GM21526 (cell line): Measurements from ENCODE around the gene POLR3A.
"Not testable (repeated sequence)": the region's sequence is repeated elsewhere in the genome, so short reads cannot be mapped to it uniquely, and the experiment has no call there.

Experiments
- ATAC-seq: cut with Tn5 transposase; IDR thresholded peaks from one replicate; pipeline ENCODE4 v1.9.1; 2021; ENCODE audit warnings: moderate library complexity; ENCODE audit not compliant: unreplicated experiment, low FRiP score

POLR3A gene

GRCh38 chr10:78025685-78026364 is 3.5 kb downstream of the POLR3A start:
- ATAC-seq: no peak

- no peak for ATAC-seq
Observed at GRCh38 chr10:78023741-78024140, 5.6 kb downstream of the POLR3A start.

DNA sequence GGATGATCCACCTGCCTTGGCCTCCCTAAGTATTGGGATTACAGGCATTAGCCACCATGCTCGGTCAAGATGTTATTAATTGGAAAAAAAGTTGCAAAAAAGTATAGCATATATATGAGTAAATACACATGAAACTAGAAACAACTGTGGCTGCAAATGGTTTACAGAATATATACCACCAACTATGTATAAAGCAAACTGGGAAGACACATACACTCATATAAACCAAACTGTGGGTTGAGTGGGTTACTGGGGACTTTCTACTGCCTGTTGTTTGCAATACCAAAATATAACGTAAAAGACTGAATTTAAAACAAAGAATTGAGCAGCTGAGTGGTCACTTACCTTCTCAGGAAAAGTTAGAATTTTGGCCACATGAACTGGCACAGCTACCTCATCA is 8.1 kb downstream of the POLR3A start:
- no peak for ATAC-seq

- no peak for ATAC-seq
Observed at GRCh38 chr10:78019264-78019663, 10.1 kb downstream of the POLR3A start.

- ATAC-seq: no peak
Observed at GRCh38 chr10:78017856-78018255, 11.5 kb downstream of the POLR3A start.

DNA sequence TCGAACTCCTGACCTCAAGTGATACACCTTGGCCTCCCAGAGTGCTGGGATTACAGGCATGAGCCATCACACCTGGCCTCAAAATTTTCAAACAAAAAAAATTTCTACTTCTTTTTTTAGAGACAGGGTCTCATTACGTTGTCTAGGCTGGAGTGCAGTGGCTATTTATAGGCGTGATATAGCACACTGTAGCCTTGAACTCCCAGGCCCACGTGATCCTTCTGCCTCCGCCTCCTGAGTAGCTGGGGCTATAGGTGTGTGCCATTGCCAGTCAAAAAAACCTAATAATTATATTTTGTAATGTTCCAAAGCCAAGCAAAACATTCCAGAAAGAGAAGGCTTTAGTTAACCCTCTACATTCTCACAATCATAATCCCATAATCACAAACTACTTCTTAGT is 13.8 kb downstream of the POLR3A start:
- no peak for ATAC-seq

GRCh38 chr10:78013564-78013963 is 15.8 kb downstream of the POLR3A start:
- no peak for ATAC-seq

DNA sequence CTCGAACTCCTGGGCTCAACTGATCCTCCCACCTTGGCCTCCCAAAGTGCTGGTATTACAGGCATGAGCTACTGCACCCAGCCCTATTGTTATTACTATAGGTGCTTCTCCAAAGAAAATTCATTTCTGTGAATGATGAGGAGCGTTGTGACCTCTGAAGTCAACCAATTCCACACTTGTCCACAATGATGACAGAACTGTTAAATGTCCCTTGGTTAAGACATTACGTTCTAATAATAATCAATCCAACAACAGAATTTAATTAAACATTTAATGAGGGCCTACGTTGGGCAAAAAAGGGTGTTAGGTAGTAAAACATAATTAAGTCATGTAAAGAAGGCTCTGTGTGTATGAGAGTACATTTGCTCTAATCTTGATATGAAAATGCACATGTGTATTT is 18.2 kb downstream of the POLR3A start:
- ATAC-seq: no peak

DNA sequence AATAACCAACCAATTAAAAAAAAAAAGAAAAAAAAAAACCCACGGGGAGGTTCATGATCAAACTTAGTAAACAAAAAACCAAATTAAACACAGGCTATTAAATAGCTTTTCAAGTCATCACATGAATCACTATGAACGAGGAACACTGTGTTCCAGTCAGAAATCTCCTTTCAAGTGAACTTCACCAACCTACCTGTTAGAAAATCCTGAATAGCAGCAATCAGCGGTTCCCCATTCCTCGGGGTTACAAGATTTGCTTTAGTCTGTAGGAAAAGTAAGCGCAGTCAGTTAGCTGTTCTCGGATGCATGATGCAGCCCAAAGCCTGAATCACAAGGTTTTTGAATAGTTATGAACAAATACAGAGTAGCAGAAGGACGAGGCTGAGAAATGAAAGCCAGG is 19.0 kb downstream of the POLR3A start:
- ATAC-seq: no peak

DNA sequence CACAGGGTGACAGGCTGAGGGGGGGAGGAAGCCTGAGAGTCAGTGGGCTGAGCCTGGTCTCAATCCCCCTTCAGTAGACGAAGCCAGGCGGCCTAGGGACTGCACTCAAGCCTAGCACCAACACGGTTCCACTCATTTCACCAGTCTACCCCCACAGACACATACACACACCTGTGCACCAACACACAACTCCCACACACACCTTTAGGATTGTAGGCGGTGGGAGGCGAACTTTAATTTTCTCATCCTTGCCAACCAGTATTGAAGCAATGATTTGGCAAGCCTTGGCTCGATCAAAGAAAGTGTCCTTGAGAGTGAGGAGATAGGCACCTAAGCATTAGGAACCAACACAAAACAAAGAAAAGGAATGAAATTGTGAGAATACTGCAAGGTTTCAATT is 19.7 kb downstream of the POLR3A start:
- no peak for ATAC-seq

DNA sequence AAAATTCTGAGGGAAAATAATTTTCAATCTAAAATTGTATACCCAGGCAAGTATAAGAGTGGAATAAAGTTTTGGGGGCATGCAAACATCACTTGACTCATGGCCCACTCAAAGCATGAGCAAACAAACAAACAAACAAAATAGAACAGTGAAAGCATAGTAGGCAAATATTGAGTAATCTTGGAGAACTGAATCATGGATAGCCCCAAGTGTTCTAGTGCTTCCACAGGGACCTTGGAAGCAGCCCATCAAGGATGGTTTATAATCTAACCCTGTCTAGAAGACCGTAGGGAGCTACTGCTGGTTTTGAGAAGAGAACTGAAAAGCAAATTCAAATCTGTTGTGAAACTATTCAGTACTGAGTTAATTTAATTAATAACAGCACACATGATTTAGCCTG is 22.1 kb downstream of the POLR3A start:
- ATAC-seq: no peak

- ATAC-seq: no peak
Observed at GRCh38 chr10:78004215-78005026, 24.9 kb downstream of the POLR3A start.

DNA sequence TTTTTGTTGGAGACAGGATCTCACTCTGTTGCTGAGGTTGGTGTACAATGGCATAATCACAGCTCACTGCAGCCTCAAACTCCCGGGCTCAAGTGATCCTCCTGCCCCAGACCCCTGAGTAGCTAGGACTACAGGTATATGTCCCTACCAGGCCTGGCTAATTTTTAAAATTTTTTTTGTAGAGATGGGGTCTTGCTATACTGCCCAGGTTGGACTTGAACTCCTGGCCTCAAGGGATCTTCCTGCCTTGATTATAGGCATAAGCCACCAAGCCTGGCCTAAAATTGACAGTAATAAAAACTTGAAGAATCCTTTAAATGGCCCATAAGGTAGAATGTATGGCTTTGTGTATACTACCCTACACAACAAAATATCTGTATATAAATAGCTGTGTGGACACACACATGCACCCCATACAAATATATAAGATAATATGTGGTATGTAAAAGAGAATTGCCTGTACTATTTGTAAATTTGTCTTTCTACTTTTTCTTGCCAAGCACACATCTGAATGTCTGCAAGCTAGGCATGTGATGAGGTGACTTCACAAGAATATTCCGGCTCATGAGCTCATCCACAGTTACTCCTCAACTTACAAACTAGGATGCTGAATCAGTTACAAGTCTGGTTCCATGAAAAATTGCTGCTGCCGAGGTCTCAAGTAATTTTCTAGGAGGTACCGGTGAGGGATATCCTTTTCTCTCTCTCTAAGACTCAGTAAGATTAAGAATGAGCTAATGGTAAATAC is 26.6 kb downstream of the POLR3A start:
- ATAC-seq: no peak

- ATAC-seq: no peak
Observed at GRCh38 chr10:78000956-78001472, 28.3 kb downstream of the POLR3A start.

GRCh38 chr10:78000206-78000605 is 29.1 kb downstream of the POLR3A start:
- ATAC-seq: no peak

DNA sequence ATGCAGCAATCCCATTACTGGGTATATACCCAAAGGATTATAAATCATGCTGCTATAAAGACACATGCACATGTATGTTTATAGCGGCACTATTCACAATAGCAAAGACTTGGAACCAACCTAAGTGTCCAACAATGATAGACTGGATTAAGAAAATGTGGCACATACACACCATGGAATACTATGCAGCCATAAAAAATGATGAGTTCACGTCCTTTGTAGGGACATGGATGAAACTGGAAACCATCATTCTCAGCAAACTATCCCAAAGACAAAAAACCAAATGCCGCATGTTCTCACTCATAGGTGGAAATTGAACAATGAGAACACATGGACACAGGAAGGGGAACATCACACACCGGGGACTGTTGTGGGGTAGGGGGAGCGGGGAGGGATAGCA is 30.5 kb downstream of the POLR3A start:
- ATAC-seq: not testable (repeated sequence)

- ATAC-seq: no peak
Observed at GRCh38 chr10:77993620-77994019, 35.7 kb downstream of the POLR3A start.

DNA sequence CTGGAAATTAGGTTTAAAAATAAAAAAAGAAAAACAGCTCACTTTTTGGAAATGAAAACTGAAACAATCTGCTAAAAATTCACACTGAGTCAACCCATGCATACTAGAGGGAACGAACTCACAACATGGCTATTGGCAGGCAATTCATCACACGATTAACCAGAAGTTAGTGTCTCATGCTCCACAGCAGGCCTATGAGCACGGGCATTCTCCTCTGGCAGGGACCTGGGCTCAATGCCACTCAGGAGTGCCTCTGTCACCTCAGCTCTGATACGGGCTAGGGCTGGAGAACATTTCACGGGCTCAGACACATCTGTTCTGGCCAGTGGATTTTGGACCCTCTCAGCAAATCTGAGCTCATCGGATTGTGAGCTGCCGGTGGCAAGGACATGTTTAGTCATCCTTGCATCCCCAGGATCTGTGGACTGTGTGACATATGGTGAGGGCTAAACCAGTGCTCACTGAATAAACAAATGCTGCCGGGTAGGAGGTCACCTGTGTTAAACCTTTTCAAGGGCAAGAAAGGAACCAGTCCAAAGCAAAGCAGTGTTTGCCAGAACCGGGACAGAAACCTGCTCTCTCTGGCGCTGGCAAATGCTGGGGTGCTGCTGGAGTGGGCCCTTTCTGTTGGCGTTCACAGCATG is 40.1 kb downstream of the POLR3A start:
- no peak for ATAC-seq

- ATAC-seq: no peak
Observed at GRCh38 chr10:77987671-77988255, 41.6 kb downstream of the POLR3A start.

- ATAC-seq: no peak
Observed at GRCh38 chr10:77984986-77985385, 44.3 kb downstream of the POLR3A start.
